ENCODE data around the gene UNCX. TPM values are rescaled to one million over a fixed set of nuclear protein-coding genes. Genes with fewer than 3 reads are reported as not detected.

The UNCX gene
- total and polyA plus RNA-seq, 2 of the 4 experiments (the other 2 are of a cell fraction) = not detected

DNA sequence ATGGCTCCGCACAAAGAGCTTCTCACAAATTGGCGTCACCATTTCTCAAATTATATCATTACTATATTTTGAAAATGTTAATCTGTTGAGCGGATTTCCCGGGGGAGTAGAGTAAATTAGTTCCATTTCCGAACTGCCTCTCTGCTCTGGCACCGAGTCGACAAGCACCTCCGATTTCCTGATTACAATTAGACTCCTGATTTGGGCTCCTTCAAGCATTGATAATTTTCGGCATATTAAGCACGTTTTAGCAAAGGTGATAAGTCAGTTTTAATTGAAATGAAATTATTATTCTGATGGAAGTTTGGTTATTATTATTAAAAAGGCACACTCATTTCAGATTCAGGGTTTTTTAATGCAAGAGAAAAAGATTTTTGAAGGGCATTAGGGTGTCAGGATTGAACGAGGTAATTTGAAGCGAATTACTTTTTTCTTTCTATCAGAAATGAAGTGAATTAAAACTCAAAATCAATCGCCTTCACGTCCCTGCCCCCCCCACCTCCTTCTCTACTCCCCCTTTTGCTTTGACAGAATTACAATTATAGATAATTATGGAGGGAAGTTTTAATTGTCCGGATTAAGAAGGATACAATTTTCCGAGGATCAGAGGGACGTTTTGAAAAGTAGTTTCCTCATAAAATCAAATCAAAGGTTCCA lies 4.0 kb upstream of the UNCX start:
- H3K56ac ChIP-seq (ENCODE audit: extremely low read depth, insufficient read depth, low read length) = no peak overlapping the region
- intact Hi-C loops (cut with micrococcal nuclease) (loop anchor here (10.0 kb wide), 1 partner anchor 186 kb away; no protein-coding TSS in a partner anchor), in situ Hi-C loops (cut with MboI; ENCODE audit: low sequenced_read_pairs) (no loop called here), dilution Hi-C loops (cut with HindIII; ENCODE audit: low sequenced_read_pairs, unreplicated experiment) (no loop called here)
- H3K4me1 ChIP-seq (ENCODE audit: control insufficient read depth, insufficient read depth, low read length) = peaks cover 2% of the 10 kb centered on the region; the same call in 1 of the 2 replicates
- DNase-seq (no peak), ATAC-seq (ENCODE audit: low read depth) (no peak)
- no peak overlapping the region for H4K8ac ChIP-seq (ENCODE audit: low read depth in 2 of 2, low read length in 2 of 2)
- H3K9me1 ChIP-seq (ENCODE audit: insufficient read depth, low read length) = no peaks in the 10 kb centered on the region
- H4K20me1 ChIP-seq (ENCODE audit: insufficient read depth, low read length) = peaks cover 11% of the 10 kb centered on the region; the same call in 1 of the 2 replicates
- H2AK5ac ChIP-seq (ENCODE audit: low read depth, low read length) = no peak overlapping the region
- TF ChIP-seq FOS (IDR thresholded peaks at IDR 0.05; ENCODE audit: low read depth, low read length) (no peak), CEBPB (IDR thresholded peaks at IDR 0.05; ENCODE audit: low read depth, low read length) (no peak), CHD1 (IDR thresholded peaks at IDR 0.05; ENCODE audit: low read depth, low read length) (no peak), RFX5 (IDR thresholded peaks at IDR 0.05; ENCODE audit: low read depth, low read length) (no peak), POLR2A (IDR thresholded peaks at IDR 0.05; ENCODE audit: low read depth, low read length) (no peak), MAZ (IDR thresholded peaks at IDR 0.05; ENCODE audit: borderline replicate concordance, low read depth, low read length) (no peak), MXI1 (IDR thresholded peaks at IDR 0.05; ENCODE audit: borderline replicate concordance, low read depth, low read length) (no peak), RCOR1 (IDR thresholded peaks at IDR 0.05; ENCODE audit: insufficient replicate concordance, low read length) (no peak), NFE2L2 (IDR thresholded peaks at IDR 0.05; ENCODE audit: low read depth, low read length) (no peak), SMC3 (IDR thresholded peaks at IDR 0.05; ENCODE audit: low read depth, low read length) (no peak), MAFK (IDR thresholded peaks at IDR 0.05; ENCODE audit: low read depth, low read length) (no peak)
- TF ChIP-seq, protein P1, sequence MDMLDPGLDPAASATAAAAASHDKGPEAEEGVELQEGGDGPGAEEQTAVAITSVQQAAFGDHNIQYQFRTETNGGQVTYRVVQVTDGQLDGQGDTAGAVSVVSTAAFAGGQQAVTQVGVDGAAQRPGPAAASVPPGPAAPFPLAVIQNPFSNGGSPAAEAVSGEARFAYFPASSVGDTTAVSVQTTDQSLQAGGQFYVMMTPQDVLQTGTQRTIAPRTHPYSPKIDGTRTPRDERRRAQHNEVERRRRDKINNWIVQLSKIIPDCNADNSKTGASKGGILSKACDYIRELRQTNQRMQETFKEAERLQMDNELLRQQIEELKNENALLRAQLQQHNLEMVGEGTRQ (IDR thresholded peaks at IDR 0.05; ENCODE audit: low read depth, low read length) = no peak
- no peak overlapping the region for H3K18ac ChIP-seq (ENCODE audit: low read depth, low read length)
- H3K14ac ChIP-seq (replicated peaks; ENCODE audit: low read depth, low read length) = no peak overlapping the region
- no peaks in the 10 kb centered on the region for H3K36me3 ChIP-seq (ENCODE audit: control insufficient read depth, insufficient read depth, low read length)
- H2BK15ac ChIP-seq (ENCODE audit: low read depth, low read length) = no peak overlapping the region
- ChIA-PET CTCF (no interaction called here), POLR2A (ENCODE audit: unreplicated experiment) (no interaction called here)
- no peak overlapping the region for H3K27ac ChIP-seq (ENCODE audit: insufficient read depth, low read length)
- H2BK120ac ChIP-seq (ENCODE audit: low read depth, low read length) = no peak overlapping the region
- no peak overlapping the region for H3K4me3 ChIP-seq (ENCODE audit: insufficient read depth, low read depth, low read length)
- BruUV-seq (replicated peaks) = no TSS peak
- peaks cover 89% of the 10 kb centered on the region for H3K27me3 ChIP-seq (ENCODE audit: control insufficient read depth, insufficient read depth, low read length)
- no peak overlapping the region for H4K5ac ChIP-seq (ENCODE audit: low read depth, low read length)
- H3K23ac ChIP-seq (ENCODE audit: low read depth, low read length) = no peak overlapping the region
- no peak overlapping the region for H2BK5ac ChIP-seq (ENCODE audit: low read depth, low read length, poor library complexity, severe bottlenecking)
- WGBS, 2 experiments (ENCODE audit: extremely low coverage in 2 of 2, insufficient read length in 1 of 2) = no CpG with 5 or more reads among the region's 17 CpGs
- no peak overlapping the region for H3K4me2 ChIP-seq (ENCODE audit: low read depth, low read length)
- no peak overlapping the region for H4K91ac ChIP-seq (ENCODE audit: insufficient read depth, low read depth, low read length)
- peaks cover 14% of the 10 kb centered on the region; the same call in 1 of the 2 replicates for H3K9me3 ChIP-seq (ENCODE audit: control insufficient read depth, insufficient read depth, low read length)
- no peak overlapping the region for H3K4ac ChIP-seq (ENCODE audit: low read depth, low read length)
- H2BK20ac ChIP-seq (ENCODE audit: low read depth, low read length) = no peak overlapping the region
- H2AK9ac ChIP-seq (replicated peaks; ENCODE audit: low read depth, low read length, poor library complexity) = no peak overlapping the region
- H2AFZ ChIP-seq (replicated peaks; ENCODE audit: low read length, poor library complexity) = no peak overlapping the region
- no peak overlapping the region for H3K9ac ChIP-seq (ENCODE audit: low read depth, low read length)
- H3K79me1 ChIP-seq (ENCODE audit: low read depth in 1 of 2, low read length in 2 of 2) = no peaks in the 10 kb centered on the region

Data from IMR-90 (cell line).